Activated T-cell treated with anti-CD3 and anti-CD28 coated beads, Interleukin-2, amount 50 U/mL, for 72 hours (primary cell): Measurements from ENCODE around the gene C3orf80. TPM values are rescaled to one million over a fixed set of nuclear protein-coding genes. Genes with fewer than 3 reads are reported as not detected.

Experiments used
- total RNA-seq, 2 donors: library from RNA; stranded (reverse); gene quantifications; one replicate each; pipeline ENCODE4 v1.2.3, GENCODE V29; 2022

The C3orf80 gene
- total RNA-seq, 2 donors from 2014 or later: 0.09 to 0.10 TPM

Other genes starting within 250 kb of the C3orf80 start
- not detected for gene IL12A, start 236.6 kb upstream of the C3orf80 start, total RNA-seq
- gene IFT80, start 173.8 kb downstream of the C3orf80 start, total RNA-seq: 10 to 100 TPM; 22.2 to 22.7 TPM
- 100 to 1,000 TPM; 167 to 206 TPM for gene SMC4, start 174.2 kb downstream of the C3orf80 start, total RNA-seq
- gene TRIM59, start 224.4 kb downstream of the C3orf80 start, total RNA-seq: 10 to 100 TPM; 39.9 to 41.8 TPM